HepG2 (cell line): Measurements from ENCODE around the gene BICDL1. TPM values are rescaled to one million over a fixed set of nuclear protein-coding genes. Genes with fewer than 3 reads are reported as not detected.
A peak's percentile ranks its signal among the peaks of the same experiment; 100 is the strongest.

Source experiments
- ARNT2 ChIP-seq: sonication (generic); formaldehyde crosslinking; IDR thresholded peaks from 2 replicates; pipeline ENCODE4 v1.8.0; 2022; ENCODE audit warnings: mild to moderate bottlenecking, low read depth, missing genetic modification reagents, moderate library complexity
- ATRX ChIP-seq: sonication (generic); formaldehyde crosslinking; IDR thresholded peaks from 2 replicates; pipeline ENCODE4 v1.4.0; 2020; ENCODE audit warnings: missing genetic modification reagents, borderline replicate concordance
- CREM ChIP-seq, 2 experiments: sonication (generic) in 1 of 2; formaldehyde crosslinking in 1 of 2; IDR thresholded peaks; 2 replicates each; pipeline versions ENCODE4 v1.4.0 to v1.6.1; 2016 to 2020; ENCODE audit warnings: antibody characterized with exemption in 1 of 2, mild to moderate bottlenecking in 1 of 2, missing genetic modification reagents in 1 of 2
- ELF3 ChIP-seq: IDR thresholded peaks from 2 replicates; pipeline ENCODE4 v1.6.1; 2016; ENCODE audit warnings: missing genetic modification reagents, missing compliant biosample characterization
- EP300 ChIP-seq, 3 experiments: sonication (generic) in 1 of 3; formaldehyde crosslinking in 1 of 3; IDR thresholded peaks; 2 replicates each; pipeline versions ENCODE4 v1.5.1 to v1.6.1; 2011 to 2020; ENCODE audit warnings: low read depth in 2 of 3, low read length in 2 of 3, borderline replicate concordance in 1 of 3, improper control_type of control experiment in 1 of 3, mild to moderate bottlenecking in 1 of 3, missing genetic modification reagents in 1 of 3, moderate library complexity in 1 of 3
- FOSL2 ChIP-seq: sonication (generic); formaldehyde crosslinking; IDR thresholded peaks from 2 replicates; pipeline ENCODE4 v1.4.0; 2020; ENCODE audit warnings: missing genetic modification reagents
- FOXA3 ChIP-seq: IDR thresholded peaks from 2 replicates; pipeline ENCODE4 v1.6.1; 2016; ENCODE audit warnings: missing genetic modification reagents, missing compliant biosample characterization
- GFI1 ChIP-seq: sonication (generic); formaldehyde crosslinking; IDR thresholded peaks from 2 replicates; pipeline ENCODE4 v1.5.0; 2020; ENCODE audit warnings: missing genetic modification reagents, mild to moderate bottlenecking, borderline replicate concordance
- HDAC2 ChIP-seq: sonication (generic); formaldehyde crosslinking; IDR thresholded peaks from 2 replicates; pipeline ENCODE4 v1.4.0; 2020; ENCODE audit warnings: missing genetic modification reagents
- HNRNPK ChIP-seq: fragments of 200-400 bp; formaldehyde crosslinking; IDR thresholded peaks from 2 replicates; pipeline ENCODE4 v1.6.1; 2018; ENCODE audit warnings: low read length, low read depth, moderate library complexity, mild to moderate bottlenecking; ENCODE audit not compliant: poor library complexity, severe bottlenecking
- MIXL1 ChIP-seq: IDR thresholded peaks from 2 replicates; pipeline ENCODE4 v1.6.1; 2016
- MXI1 ChIP-seq: IDR thresholded peaks from 3 replicates; pipeline ENCODE4 v1.6.1; 2012; ENCODE audit warnings: low read depth, low read length, inconsistent platforms, borderline replicate concordance
- NR2F6 ChIP-seq, 2 experiments: IDR thresholded peaks; 2 replicates each; pipeline ENCODE4 v1.6.1; 2016; ENCODE audit warnings: antibody characterized with exemption in 1 of 2, mild to moderate bottlenecking in 1 of 2
- PHF5A ChIP-seq: IDR thresholded peaks from one replicate; pipeline ENCODE4 v1.6.1; 2018; ENCODE audit warnings: low read depth, missing genetic modification reagents; ENCODE audit not compliant: unreplicated experiment
- POGZ ChIP-seq: sonication (generic); formaldehyde crosslinking; IDR thresholded peaks from 2 replicates; pipeline ENCODE4 v1.4.0; 2020; ENCODE audit warnings: mild to moderate bottlenecking, missing genetic modification reagents
- RXRB ChIP-seq: IDR thresholded peaks from 2 replicates; pipeline ENCODE4 v1.6.1; 2016; ENCODE audit warnings: borderline replicate concordance, missing genetic modification reagents, missing compliant biosample characterization
- SAP130 ChIP-seq: IDR thresholded peaks from 2 replicates; pipeline ENCODE4 v1.6.1; 2016; ENCODE audit warnings: low read depth
- SIX1 ChIP-seq: sonication (generic); formaldehyde crosslinking; IDR thresholded peaks from 2 replicates; pipeline ENCODE4 v1.4.0; 2020; ENCODE audit warnings: missing genetic modification reagents, borderline replicate concordance
- SMAD3 ChIP-seq: sonication (generic); formaldehyde crosslinking; IDR thresholded peaks from 2 replicates; pipeline ENCODE4 v1.4.0; 2020; ENCODE audit warnings: missing genetic modification reagents
- SOX5 ChIP-seq: IDR thresholded peaks from 2 replicates; pipeline ENCODE4 v1.6.1; 2016; ENCODE audit warnings: borderline replicate concordance
- ZKSCAN8 ChIP-seq: IDR thresholded peaks from 2 replicates; pipeline ENCODE4 v1.6.1; 2016; ENCODE audit warnings: borderline replicate concordance, missing genetic modification reagents, missing compliant biosample characterization
- ZNF496 ChIP-seq: sonication (generic); formaldehyde crosslinking; IDR thresholded peaks from 2 replicates; pipeline ENCODE4 v1.8.1; 2023; ENCODE audit warnings: mild to moderate bottlenecking, moderate library complexity, missing genetic modification reagents; ENCODE audit not compliant: insufficient replicate concordance
- ZNF83 ChIP-seq: sonication (generic); formaldehyde crosslinking; IDR thresholded peaks from 2 replicates; pipeline ENCODE4 v1.4.0; 2020; ENCODE audit warnings: missing genetic modification reagents, mild to moderate bottlenecking, borderline replicate concordance
- polyA plus RNA-seq, 8 experiments: library from polyadenylated mRNA; depleted of rRNA in 3 of 8; stranded (reverse) in 7 of 8; unstranded in 1 of 8; fragments of >200 nt; fragmentation: Illumina TruSeq in 4 of 8; extraction: Trizol in 4 of 8; gene quantifications; 2 replicates each; pipeline versions ENCODE4 v1.2.1 to v1.2.3, GENCODE V29; 2011 to 2016; ENCODE audit warnings: low read depth in 4 of 8, missing spikeins in 1 of 8, mixed read lengths in 1 of 8; ENCODE audit not compliant: insufficient read depth in 1 of 8
- total RNA-seq, 5 experiments: library from RNA; depleted of rRNA; stranded (reverse); fragments of >200 nt; fragmentation: Illumina TruSeq; extraction: Trizol; gene quantifications; 2 replicates each; pipeline ENCODE4 v1.2.3, GENCODE V29; 2016; ENCODE audit warnings: low read depth in 1 of 5
- TF ChIP-seq, protein P1 (sequence below): IDR thresholded peaks from 2 replicates; pipeline ENCODE4 v1.6.1; 2016; ENCODE audit warnings: low read depth
- TF ChIP-seq, protein P2 (sequence below): sonication (generic); formaldehyde crosslinking; IDR thresholded peaks from 2 replicates; pipeline ENCODE4 v1.8.0; 2022; ENCODE audit warnings: mild to moderate bottlenecking, missing genetic modification reagents; ENCODE audit not compliant: insufficient replicate concordance
- TF ChIP-seq, protein P3 (sequence below): sonication (generic); formaldehyde crosslinking; IDR thresholded peaks from 2 replicates; pipeline ENCODE4 v1.4.0; 2020; ENCODE audit warnings: mild to moderate bottlenecking, missing genetic modification reagents, borderline replicate concordance

BICDL1 gene
- total and polyA plus RNA-seq, 2 of the 13 experiments (the other 11 are each of a cell fraction or from before 2014, with no cell fraction given), result 3.6 to 9.7 TPM

- peak; percentile 30; the same call in 1 of the 2 replicates for TF ChIP-seq SIX1
- TF ChIP-seq ARNT2, result no peak
- TF ChIP-seq, protein P1, sequence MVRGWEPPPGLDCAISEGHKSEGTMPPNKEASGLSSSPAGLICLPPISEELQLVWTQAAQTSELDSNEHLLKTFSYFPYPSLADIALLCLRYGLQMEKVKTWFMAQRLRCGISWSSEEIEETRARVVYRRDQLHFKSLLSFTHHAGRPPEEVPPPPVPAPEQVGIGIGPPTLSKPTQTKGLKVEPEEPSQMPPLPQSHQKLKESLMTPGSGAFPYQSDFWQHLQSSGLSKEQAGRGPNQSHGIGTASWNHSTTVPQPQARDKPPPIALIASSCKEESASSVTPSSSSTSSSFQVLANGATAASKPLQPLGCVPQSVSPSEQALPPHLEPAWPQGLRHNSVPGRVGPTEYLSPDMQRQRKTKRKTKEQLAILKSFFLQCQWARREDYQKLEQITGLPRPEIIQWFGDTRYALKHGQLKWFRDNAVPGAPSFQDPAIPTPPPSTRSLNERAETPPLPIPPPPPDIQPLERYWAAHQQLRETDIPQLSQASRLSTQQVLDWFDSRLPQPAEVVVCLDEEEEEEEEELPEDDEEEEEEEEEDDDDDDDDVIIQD, result peak; percentile 72; the same call in 1 of the 2 replicates
- TF ChIP-seq, protein P2, sequence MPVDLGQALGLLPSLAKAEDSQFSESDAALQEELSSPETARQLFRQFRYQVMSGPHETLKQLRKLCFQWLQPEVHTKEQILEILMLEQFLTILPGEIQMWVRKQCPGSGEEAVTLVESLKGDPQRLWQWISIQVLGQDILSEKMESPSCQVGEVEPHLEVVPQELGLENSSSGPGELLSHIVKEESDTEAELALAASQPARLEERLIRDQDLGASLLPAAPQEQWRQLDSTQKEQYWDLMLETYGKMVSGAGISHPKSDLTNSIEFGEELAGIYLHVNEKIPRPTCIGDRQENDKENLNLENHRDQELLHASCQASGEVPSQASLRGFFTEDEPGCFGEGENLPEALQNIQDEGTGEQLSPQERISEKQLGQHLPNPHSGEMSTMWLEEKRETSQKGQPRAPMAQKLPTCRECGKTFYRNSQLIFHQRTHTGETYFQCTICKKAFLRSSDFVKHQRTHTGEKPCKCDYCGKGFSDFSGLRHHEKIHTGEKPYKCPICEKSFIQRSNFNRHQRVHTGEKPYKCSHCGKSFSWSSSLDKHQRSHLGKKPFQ (CRISPR knock-in tag), result no peak
- peak; percentile 55; the same call in 1 of the 3 replicates for TF ChIP-seq MXI1
- peak; percentile 80 for TF ChIP-seq ELF3 (CRISPR knock-in tag)
- peak; percentile 98 for TF ChIP-seq GFI1 (CRISPR knock-in tag)
- TF ChIP-seq SOX5 (CRISPR knock-in tag), result peak; percentile 88; the same call in 1 of the 2 replicates
- no peak for TF ChIP-seq POGZ (CRISPR knock-in tag)
- TF ChIP-seq FOSL2 (CRISPR knock-in tag), result peak; percentile 97
- 0 out of 2 replicates have a peak, but pooled peaks have one; percentile 17 for TF ChIP-seq HDAC2 (CRISPR knock-in tag)
- TF ChIP-seq MIXL1, result 0 out of 2 replicates have a peak, but pooled peaks have one; percentile 16
- peak; percentile 92 for TF ChIP-seq FOXA3
- peak; percentile 55; the same call in 1 of the 2 replicates for TF ChIP-seq ZKSCAN8 (CRISPR knock-in tag)
- no peak for TF ChIP-seq ATRX (CRISPR knock-in tag)
- TF ChIP-seq PHF5A (CRISPR knock-in tag), result no peak
- peak; percentile 79 for TF ChIP-seq SAP130 (CRISPR knock-in tag)
- 0 out of 4 replicates have a peak, but pooled peaks of 1 of the 2 experiments have one; percentile 22 for TF ChIP-seq EP300 (IDR thresholded peaks at IDR 0.05; ENCODE audit: low read depth in 2 of 2, low read length in 2 of 2)
- 0 out of 2 replicates have a peak, but pooled peaks have one; percentile 14 for TF ChIP-seq EP300 (CRISPR knock-in tag; IDR thresholded peaks at IDR 0.05; ENCODE audit: borderline replicate concordance)
- peak; percentile 67; the same call in 1 of the 2 replicates for TF ChIP-seq RXRB (CRISPR knock-in tag)
- no peak for TF ChIP-seq ZNF496 (CRISPR knock-in tag)
- TF ChIP-seq HNRNPK, result no peak
- TF ChIP-seq, protein P3, sequence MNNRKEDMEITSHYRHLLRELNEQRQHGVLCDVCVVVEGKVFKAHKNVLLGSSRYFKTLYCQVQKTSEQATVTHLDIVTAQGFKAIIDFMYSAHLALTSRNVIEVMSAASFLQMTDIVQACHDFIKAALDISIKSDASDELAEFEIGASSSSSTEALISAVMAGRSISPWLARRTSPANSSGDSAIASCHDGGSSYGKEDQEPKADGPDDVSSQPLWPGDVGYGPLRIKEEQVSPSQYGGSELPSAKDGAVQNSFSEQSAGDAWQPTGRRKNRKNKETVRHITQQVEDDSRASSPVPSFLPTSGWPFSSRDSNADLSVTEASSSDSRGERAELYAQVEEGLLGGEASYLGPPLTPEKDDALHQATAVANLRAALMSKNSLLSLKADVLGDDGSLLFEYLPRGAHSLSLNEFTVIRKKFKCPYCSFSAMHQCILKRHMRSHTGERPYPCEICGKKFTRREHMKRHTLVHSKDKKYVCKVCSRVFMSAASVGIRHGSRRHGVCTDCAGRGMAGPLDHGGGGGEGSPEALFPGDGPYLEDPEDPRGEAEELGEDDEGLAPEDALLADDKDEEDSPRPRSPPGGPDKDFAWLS (CRISPR knock-in tag), result no peak
- 0 out of 2 replicates have a peak, but pooled peaks have one; percentile 30 for TF ChIP-seq NR2F6 (IDR thresholded peaks at IDR 0.05)
- peak; percentile 36; the same call in 1 of the 2 replicates for TF ChIP-seq NR2F6 (CRISPR knock-in tag; IDR thresholded peaks at IDR 0.05)
- TF ChIP-seq ZNF83, result no peak
- no peak for TF ChIP-seq SMAD3
- TF ChIP-seq CREM (IDR thresholded peaks at IDR 0.05), result peak; percentile 30; the same call in 1 of the 2 replicates
- TF ChIP-seq CREM (CRISPR knock-in tag; IDR thresholded peaks at IDR 0.05), result no peak
Observed at GRCh38 chr12:119940897-119941296, 48.1 kb upstream of the BICDL1 start (continued).
